Neuronal stem cell (in vitro differentiated cells): ENCODE measurements around the gene ACTL10.

Source experiments
- DNase-seq: peaks from one replicate; pipeline ENCODE4 v3.0.0-alpha.2; 2013; ENCODE audit warnings: low spot score
- H2AFZ ChIP-seq: one replicate; pipeline ENCODE4 v1.6.1; 2013; ENCODE audit warnings: mild to moderate bottlenecking, low read length, inconsistent platforms
- H2AK5ac ChIP-seq: 2 replicates; pipeline ENCODE4 v1.6.1; 2013; ENCODE audit warnings: low read depth, mild to moderate bottlenecking, inconsistent platforms, low read length, moderate library complexity, mixed read lengths
- H2BK120ac ChIP-seq: 2 replicates; pipeline ENCODE4 v1.6.1; 2013; ENCODE audit warnings: low read depth, mild to moderate bottlenecking, inconsistent platforms, low read length, moderate library complexity, mixed read lengths
- H2BK12ac ChIP-seq: one replicate; pipeline ENCODE4 v1.6.1; 2013; ENCODE audit warnings: low read length, inconsistent platforms
- H2BK15ac ChIP-seq: 2 replicates; pipeline ENCODE4 v1.6.1; 2013; ENCODE audit warnings: mild to moderate bottlenecking, low read length, inconsistent platforms, mixed read lengths
- H2BK5ac ChIP-seq: one replicate; pipeline ENCODE4 v1.6.1; 2013; ENCODE audit warnings: inconsistent platforms, mild to moderate bottlenecking, low read length, moderate library complexity
- H3K14ac ChIP-seq: one replicate; pipeline ENCODE4 v1.6.1; 2013; ENCODE audit warnings: low read length, inconsistent platforms
- H3K18ac ChIP-seq: 2 replicates; pipeline ENCODE4 v1.6.1; 2013; ENCODE audit warnings: low read length, inconsistent platforms
- H3K23ac ChIP-seq: 2 replicates; pipeline ENCODE4 v1.6.1; 2013; ENCODE audit warnings: low read depth, mild to moderate bottlenecking, mixed read lengths, low read length, inconsistent platforms; ENCODE audit not compliant: poor library complexity
- H3K27ac ChIP-seq: replicated peaks from 3 replicates; pipeline ENCODE4 v1.5.1; 2013; ENCODE audit warnings: low read length, inconsistent platforms
- H3K27me3 ChIP-seq, 3 experiments: 2 replicates each; pipeline ENCODE4 v1.6.1; 2013; ENCODE audit warnings: low read length in 3 of 3, mild to moderate bottlenecking in 2 of 3, inconsistent platforms in 1 of 3, low read depth in 1 of 3, mixed read lengths in 1 of 3, moderate library complexity in 1 of 3; ENCODE audit not compliant: control insufficient read depth in 3 of 3, insufficient read depth in 3 of 3
- H3K36me3 ChIP-seq, 2 donors: replicated peaks in 1 of 2; 2 replicates each; pipeline ENCODE4 v1.6.1; 2013; ENCODE audit warnings: low read length in 2 of 2; ENCODE audit not compliant: control insufficient read depth in 2 of 2, insufficient read depth in 2 of 2
- H3K4ac ChIP-seq: 2 replicates; pipeline ENCODE4 v1.6.1; 2013; ENCODE audit warnings: inconsistent platforms, mild to moderate bottlenecking, low read length, moderate library complexity
- H3K4me1 ChIP-seq, 2 donors: 1 replicate in 1 of 2; 2 replicates in 1 of 2; pipeline ENCODE4 v1.6.1; 2013; ENCODE audit warnings: low read length in 2 of 2, low read depth in 1 of 2; ENCODE audit not compliant: control insufficient read depth in 2 of 2, insufficient read depth in 1 of 2
- H3K4me2 ChIP-seq: one replicate; pipeline ENCODE4 v1.6.1; 2013; ENCODE audit warnings: mild to moderate bottlenecking, low read length, inconsistent platforms; ENCODE audit not compliant: insufficient read depth, poor library complexity, severe bottlenecking
- H3K4me3 ChIP-seq, 2 donors: 2 replicates each; pipeline ENCODE4 v1.5.1; 2013; ENCODE audit warnings: low read length in 2 of 2, mild to moderate bottlenecking in 2 of 2, inconsistent platforms in 1 of 2, moderate library complexity in 1 of 2
- H3K79me1 ChIP-seq: one replicate; pipeline ENCODE4 v1.6.1; 2013; ENCODE audit warnings: low read depth, mild to moderate bottlenecking, inconsistent platforms, low read length, moderate library complexity
- H3K9ac ChIP-seq: one replicate; pipeline ENCODE4 v1.6.1; 2013; ENCODE audit warnings: mild to moderate bottlenecking, low read depth, low read length, inconsistent platforms; ENCODE audit not compliant: poor library complexity
- H3K9me3 ChIP-seq, 2 donors: replicated peaks in 1 of 2; 2 replicates each; pipeline versions ENCODE3 to v1.6.1; 2013; ENCODE audit warnings: low read length in 2 of 2, mild to moderate bottlenecking in 2 of 2, inconsistent platforms in 1 of 2, low read depth in 1 of 2, mixed read lengths in 1 of 2, moderate library complexity in 1 of 2; ENCODE audit not compliant: control insufficient read depth in 2 of 2, insufficient read depth in 1 of 2
- H4K8ac ChIP-seq: one replicate; pipeline ENCODE4 v1.6.1; 2013; ENCODE audit warnings: low read depth, mild to moderate bottlenecking, inconsistent platforms, low read length, moderate library complexity
- H4K91ac ChIP-seq: one replicate; pipeline ENCODE4 v1.6.1; 2013; ENCODE audit warnings: low read length, low read depth, mild to moderate bottlenecking, inconsistent platforms; ENCODE audit not compliant: poor library complexity
- WGBS, 2 donors: extraction: QIAGEN DNeasy Blood & Tissue Kit; methylation state at CpG; one replicate each; pipeline ENCODE4 v1.1.7; 2013; ENCODE audit warnings: missing lambda C conversion rate in 2 of 2, mixed read lengths in 1 of 2; ENCODE audit not compliant: insufficient read length in 2 of 2, insufficient replicate concordance in 1 of 2; ENCODE audit errors: extremely low coverage in 2 of 2; 5-methylcytosine and 5-hydroxymethylcytosine counted together

Gene ACTL10

GRCh38 chr20:33693289-33693688, 26.5 kb downstream of the ACTL10 start:
- no peak overlapping the region for H4K91ac ChIP-seq
- no peak overlapping the region for H2BK12ac ChIP-seq
- WGBS, 2 donors: no CpG with 5 or more reads among the region's 5 CpGs
- no peaks in the 10 kb centered on the region for H3K79me1 ChIP-seq
- H3K18ac ChIP-seq: peak overlapping the region; percentile 1
- H3K9ac ChIP-seq: no peak overlapping the region
- no peak overlapping the region for H4K8ac ChIP-seq
- DNase-seq: no peak
- H3K14ac ChIP-seq: no peak overlapping the region
- H3K4me1 ChIP-seq: peaks cover 14 to 21% of the 10 kb centered on the region in 2 donors
- no peak overlapping the region for H3K4me3 ChIP-seq
- H2AK5ac ChIP-seq: no peak overlapping the region
- no peak overlapping the region for H3K4ac ChIP-seq
- H3K36me3 ChIP-seq: no peaks in the 10 kb centered on the region
- no peak overlapping the region for H2BK15ac ChIP-seq
- peaks cover 0 to 7% (median 0%) of the 10 kb centered on the region in 3 experiments for H3K27me3 ChIP-seq
- no peak overlapping the region for H2AFZ ChIP-seq
- no peak overlapping the region for H3K23ac ChIP-seq
- no peak overlapping the region for H3K4me2 ChIP-seq
- H3K9me3 ChIP-seq: peaks cover 0 to 4% of the 10 kb centered on the region in 2 donors
- peak overlapping the region; percentile 1 for H2BK5ac ChIP-seq
- peak overlapping the region; percentile 80 for H3K27ac ChIP-seq
- H2BK120ac ChIP-seq: no peak overlapping the region

- H2BK12ac ChIP-seq: peak overlapping the region; percentile 8
- H3K9ac ChIP-seq: no peak overlapping the region
- peaks cover 0 to 6% of the 10 kb centered on the region in 2 donors for H3K9me3 ChIP-seq
- H3K18ac ChIP-seq: peak overlapping the region; percentile 32
- peak overlapping the region; percentile 5 for H2BK15ac ChIP-seq
- no CpG with 5 or more reads among the region's 17 CpGs for WGBS, 2 donors
- H3K4me3 ChIP-seq: no peak overlapping the region
- no peak overlapping the region for H4K8ac ChIP-seq
- H2AFZ ChIP-seq: peak overlapping the region; percentile 83
- H3K27me3 ChIP-seq: peaks cover 0 to 4% (median 0%) of the 10 kb centered on the region in 3 experiments
- peak overlapping the region; percentile 80 for H3K27ac ChIP-seq
- H3K4ac ChIP-seq: no peak overlapping the region
- no peak overlapping the region for H2BK120ac ChIP-seq
- H4K91ac ChIP-seq: no peak overlapping the region
- no peaks in the 10 kb centered on the region for H3K79me1 ChIP-seq
- H2BK5ac ChIP-seq: peak overlapping the region; percentile 1
- H3K36me3 ChIP-seq: no peaks in the 10 kb centered on the region
- DNase-seq: no peak
- peaks cover 14 to 21% of the 10 kb centered on the region in 2 donors for H3K4me1 ChIP-seq
- no peak overlapping the region for H3K4me2 ChIP-seq
- H3K23ac ChIP-seq: no peak overlapping the region
- peak overlapping the region; percentile 1 for H2AK5ac ChIP-seq
- peak overlapping the region; percentile 17 for H3K14ac ChIP-seq
These were observed 27.2 kb downstream of the ACTL10 start for GRCh38 chr20:33693741-33694638.

- no peak overlapping the region for H2BK15ac ChIP-seq
- no peak for DNase-seq
- no peak overlapping the region for H3K4me3 ChIP-seq
- peaks cover 14 to 21% of the 10 kb centered on the region in 2 donors for H3K4me1 ChIP-seq
- no peaks in the 10 kb centered on the region for H3K36me3 ChIP-seq
- no peak overlapping the region for H2BK120ac ChIP-seq
- no peak overlapping the region for H3K18ac ChIP-seq
- H3K23ac ChIP-seq: no peak overlapping the region
- H3K4me2 ChIP-seq: no peak overlapping the region
- H4K91ac ChIP-seq: no peak overlapping the region
- no CpG with 5 or more reads among the region's 6 CpGs for WGBS, 2 donors
- no peak overlapping the region for H2AK5ac ChIP-seq
- peak overlapping the region; percentile 83 for H2AFZ ChIP-seq
- no peak overlapping the region for H4K8ac ChIP-seq
- no peaks in the 10 kb centered on the region for H3K79me1 ChIP-seq
- no peak overlapping the region for H2BK5ac ChIP-seq
- peak overlapping the region; percentile 80 for H3K27ac ChIP-seq
- H3K4ac ChIP-seq: no peak overlapping the region
- no peaks in the 10 kb centered on the region for H3K27me3 ChIP-seq
- H3K9ac ChIP-seq: no peak overlapping the region
- H3K9me3 ChIP-seq: peaks cover 0 to 6% of the 10 kb centered on the region in 2 donors
- H3K14ac ChIP-seq: peak overlapping the region; percentile 17
- no peak overlapping the region for H2BK12ac ChIP-seq
These were observed 27.9 kb downstream of the ACTL10 start for GRCh38 chr20:33694639-33695012.

- H3K36me3 ChIP-seq: no peaks in the 10 kb centered on the region
These were observed 29.7 kb downstream of the ACTL10 start for GRCh38 chr20:33696448-33696847.

More at GRCh38 chr20:33696448-33696847, 29.7 kb downstream of the ACTL10 start:
- Histone ChIP-seq H3K14ac (no peak overlapping the region), H4K8ac (no peak overlapping the region), H3K4me2 (no peak overlapping the region), H2AK5ac (no peak overlapping the region), H3K9me3 (peaks cover 0 to 6% of the 10 kb centered on the region in 2 donors), H2AFZ (no peak overlapping the region), H2BK5ac (no peak overlapping the region), H2BK15ac (no peak overlapping the region), H3K27me3 (no peaks in the 10 kb centered on the region), H3K79me1 (no peaks in the 10 kb centered on the region), H2BK120ac (no peak overlapping the region), H3K18ac (no peak overlapping the region), H3K23ac (no peak overlapping the region), H2BK12ac (no peak overlapping the region), H3K4ac (no peak overlapping the region), H4K91ac (no peak overlapping the region), H3K27ac (no peak overlapping the region), H3K4me3 (no peak overlapping the region), H3K4me1 (peaks cover 14 to 16% of the 10 kb centered on the region in 2 donors), H3K9ac (no peak overlapping the region)
- no CpG with 5 or more reads among the region's 4 CpGs for whole genome bisulfite sequencing, 2 donors
- no peak for DNase-seq
